ENCODE measurements around the gene FOXL3.
"Not testable (repeated sequence)": the region's sequence is repeated elsewhere in the genome, so short reads cannot be mapped to it uniquely, and the experiment has no call there.

Gene FOXL3

DNA sequence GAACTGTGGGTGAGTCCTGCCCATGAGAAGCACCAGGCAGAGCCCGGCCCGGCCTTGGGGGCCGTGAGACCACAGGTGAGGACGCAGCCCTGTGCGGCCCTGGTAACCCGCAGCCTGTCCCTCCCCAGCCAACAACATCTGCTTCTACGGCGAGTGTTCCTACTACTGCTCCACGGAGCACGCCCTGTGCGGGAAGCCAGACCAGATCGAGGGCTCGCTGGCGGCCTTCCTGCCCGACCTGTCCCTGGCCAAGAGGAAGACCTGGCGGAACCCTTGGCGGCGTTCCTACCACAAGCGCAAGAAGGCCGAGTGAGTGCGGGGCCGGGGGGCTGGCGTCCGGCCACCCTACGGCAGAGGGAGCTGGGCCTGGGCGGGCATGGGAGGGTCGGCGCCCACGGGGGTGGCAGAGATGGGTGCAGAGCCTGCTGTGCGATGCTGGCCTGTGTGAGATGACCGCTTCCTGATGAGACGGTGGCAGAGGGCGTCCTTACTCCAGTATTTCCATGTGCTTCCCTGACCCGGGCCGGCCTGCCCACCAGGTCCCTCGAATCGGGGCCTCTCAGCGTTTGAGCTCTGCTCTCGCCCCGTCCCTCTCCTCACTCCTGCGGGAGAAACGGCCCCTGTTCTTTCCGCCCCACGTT is 34.1 kb upstream of the FOXL3 start:
- no peak for DNase-seq

DNA sequence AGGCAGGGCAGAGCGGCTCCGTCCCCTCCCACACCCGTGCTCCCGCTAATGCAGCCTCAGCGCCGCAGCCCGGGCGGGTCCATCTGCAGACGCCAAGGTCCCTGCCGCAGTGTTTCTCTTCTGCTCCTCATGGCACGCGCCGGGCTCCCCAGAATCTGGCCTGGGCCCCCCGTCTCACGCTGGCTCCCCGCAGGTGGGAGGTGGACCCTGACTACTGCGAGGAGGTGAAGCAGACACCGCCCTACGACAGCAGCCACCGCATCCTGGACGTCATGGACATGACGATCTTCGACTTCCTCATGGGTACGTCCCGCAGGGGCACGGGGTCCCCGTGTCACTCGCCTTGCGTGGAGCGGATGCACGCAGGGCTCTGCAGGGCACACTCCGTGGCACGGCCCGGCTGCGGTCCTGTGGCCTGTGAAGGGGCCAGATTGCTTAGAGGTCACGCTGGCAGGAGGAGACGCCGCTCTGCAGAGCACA is 33.5 kb upstream of the FOXL3 start:
- DNase-seq: no peak

GRCh38 chr7:256981-257646 is 32.9 kb upstream of the FOXL3 start:
- DNase-seq: no peak

DNA sequence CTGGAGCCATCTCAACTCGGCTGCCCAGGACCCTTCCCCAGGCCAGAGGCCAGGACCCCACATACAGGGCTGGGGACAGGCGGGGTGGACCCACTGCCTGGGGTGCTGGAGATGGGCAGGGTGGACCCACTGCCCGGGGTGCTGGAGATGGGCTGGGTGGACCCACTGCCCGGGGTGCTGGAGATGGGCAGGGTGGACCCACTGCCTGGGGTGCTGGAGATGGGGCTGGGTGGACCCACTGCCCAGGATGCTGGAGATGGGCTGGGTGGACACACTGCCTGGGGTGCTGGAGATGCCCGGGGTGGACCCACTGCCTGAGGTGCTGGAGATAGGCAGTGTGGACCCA is 32.4 kb upstream of the FOXL3 start:
- DNase-seq: no peak

DNA sequence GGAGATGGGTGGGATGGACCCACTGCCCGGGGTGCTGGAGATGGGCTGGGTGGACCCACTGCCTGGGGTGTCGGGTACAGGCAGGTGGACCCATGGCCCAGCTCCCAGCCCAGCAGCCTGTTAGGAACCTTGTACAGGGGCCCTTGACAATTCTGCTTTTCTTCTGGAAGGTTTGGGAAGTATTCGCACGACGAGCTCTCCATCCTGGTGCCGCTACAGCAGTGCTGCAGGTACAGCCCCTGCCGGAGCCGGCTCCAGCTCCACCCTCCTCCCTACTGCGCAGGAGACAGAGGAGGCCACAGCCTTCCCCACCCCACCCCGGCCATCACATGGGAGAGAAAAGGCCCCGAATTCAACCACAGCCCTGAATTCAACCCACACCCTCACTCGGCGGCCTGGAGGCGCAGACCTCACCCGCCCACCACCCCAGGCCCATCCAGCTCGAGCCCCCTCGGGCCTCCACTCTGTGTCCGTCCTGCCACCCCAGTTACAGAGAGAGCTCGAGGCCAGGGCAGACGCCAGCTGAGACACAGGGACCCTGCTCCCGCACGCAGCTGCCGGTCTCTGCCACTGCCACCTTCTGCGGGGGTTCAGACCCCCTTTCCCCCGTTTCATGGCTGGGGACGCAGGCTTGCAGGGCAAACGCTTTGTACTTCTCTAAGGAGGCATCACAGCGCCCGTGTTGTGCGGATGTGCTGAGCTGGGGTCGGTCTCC is 31.3 kb upstream of the FOXL3 start:
- DNase-seq: no peak

DNA sequence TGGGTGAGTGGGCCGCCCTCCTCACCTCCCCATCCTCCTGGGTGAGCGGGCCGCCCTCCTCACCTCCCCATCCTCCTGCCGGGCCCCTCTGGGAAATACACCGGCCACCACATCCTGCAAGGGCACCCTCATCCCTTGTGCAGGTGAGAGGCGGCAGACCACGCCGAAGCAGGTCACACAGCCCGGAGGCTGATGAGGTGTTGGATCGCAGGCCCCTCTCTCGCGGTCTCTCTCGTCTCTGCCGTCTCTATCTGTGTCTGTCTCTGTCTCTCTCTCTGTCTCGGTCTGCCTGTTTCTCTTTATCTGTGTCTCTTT is 30.8 kb upstream of the FOXL3 start:
- DNase-seq: no peak

GRCh38 chr7:259751-260405 is 30.1 kb upstream of the FOXL3 start:
- no peak for DNase-seq

GRCh38 chr7:260441-261281 is 29.3 kb upstream of the FOXL3 start:
- DNase-seq: no peak

DNA sequence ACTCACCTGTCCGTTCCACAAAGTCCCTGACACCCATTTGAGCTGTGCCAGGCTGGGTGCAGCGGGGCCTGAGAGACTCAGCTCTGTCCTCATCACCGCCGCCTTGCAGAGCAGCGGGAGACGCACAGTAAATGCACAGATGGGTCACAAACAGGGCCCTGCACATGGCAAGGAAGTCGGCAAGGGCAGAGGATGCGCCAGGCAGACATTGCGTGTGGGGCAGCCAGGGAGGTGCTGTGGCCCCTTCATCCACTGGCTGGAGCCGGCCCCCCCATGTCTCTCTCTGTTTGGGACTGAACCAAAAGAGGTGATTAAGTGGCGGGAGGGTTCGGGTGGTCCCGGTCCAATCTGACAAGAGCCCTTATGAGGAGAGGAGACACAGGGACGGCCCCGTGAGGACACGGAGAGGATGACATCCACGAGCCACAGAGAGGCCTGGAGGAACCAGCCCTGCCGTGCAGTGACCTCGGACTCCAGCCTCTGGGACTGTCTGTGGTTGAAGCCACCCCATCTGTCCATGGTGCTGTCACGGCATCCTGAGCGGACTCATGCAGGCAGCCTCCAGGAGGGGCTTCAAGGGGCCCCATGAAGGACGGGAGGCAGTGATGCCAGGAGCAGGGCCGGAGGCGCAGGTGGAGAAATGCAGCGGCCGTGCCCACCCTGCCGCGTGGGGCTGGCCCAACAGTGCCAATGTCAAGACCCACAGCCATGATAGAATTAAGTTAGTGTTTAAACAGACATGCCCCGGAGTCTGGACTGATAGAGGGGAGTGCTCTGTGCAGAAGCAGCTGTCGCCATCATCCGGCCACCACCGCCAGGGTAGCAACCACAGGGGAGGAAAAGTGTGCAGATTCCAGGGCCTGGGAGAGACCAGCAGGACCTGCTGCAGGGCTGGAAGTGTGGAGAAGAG is 28.4 kb upstream of the FOXL3 start:
- DNase-seq: no peak

GRCh38 chr7:262251-262572 is 27.8 kb upstream of the FOXL3 start:
- DNase-seq: no peak

DNA sequence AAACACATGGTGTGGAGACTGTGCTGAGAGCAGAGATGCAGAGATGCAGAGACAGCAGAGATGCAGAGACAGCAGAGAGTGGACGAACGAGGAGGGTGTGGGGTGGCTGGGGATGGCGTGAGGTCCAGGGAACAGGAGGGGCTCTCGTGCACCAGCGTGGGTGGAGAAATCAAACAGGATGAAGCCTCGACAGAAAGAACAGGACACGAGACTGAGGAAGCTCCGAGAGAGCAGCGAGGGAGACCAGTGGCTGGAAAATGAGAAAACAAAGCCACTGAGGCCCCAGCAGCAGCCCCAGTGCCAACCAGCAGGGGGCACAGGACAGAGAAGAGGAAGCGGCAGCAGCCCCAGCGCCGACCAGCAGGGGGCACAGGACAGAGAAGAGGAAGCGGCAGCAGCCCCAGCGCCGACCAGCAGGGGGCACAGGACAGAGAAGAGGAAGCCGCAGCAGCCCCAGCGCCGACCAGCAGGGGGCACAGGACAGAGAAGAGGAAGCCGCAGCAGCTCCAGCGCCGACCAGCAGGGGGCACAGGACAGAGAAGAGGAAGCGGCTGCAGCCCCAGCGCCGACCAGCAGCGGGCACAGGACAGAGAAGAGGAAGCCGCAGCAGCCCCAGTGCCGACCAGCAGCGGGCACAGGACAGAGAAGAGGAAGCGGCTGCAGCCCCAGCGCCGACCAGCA is 27.2 kb upstream of the FOXL3 start:
- DNase-seq: not testable (repeated sequence)

GRCh38 chr7:263483-264351 is 26.3 kb upstream of the FOXL3 start:
- not testable (repeated sequence) for DNase-seq

DNA sequence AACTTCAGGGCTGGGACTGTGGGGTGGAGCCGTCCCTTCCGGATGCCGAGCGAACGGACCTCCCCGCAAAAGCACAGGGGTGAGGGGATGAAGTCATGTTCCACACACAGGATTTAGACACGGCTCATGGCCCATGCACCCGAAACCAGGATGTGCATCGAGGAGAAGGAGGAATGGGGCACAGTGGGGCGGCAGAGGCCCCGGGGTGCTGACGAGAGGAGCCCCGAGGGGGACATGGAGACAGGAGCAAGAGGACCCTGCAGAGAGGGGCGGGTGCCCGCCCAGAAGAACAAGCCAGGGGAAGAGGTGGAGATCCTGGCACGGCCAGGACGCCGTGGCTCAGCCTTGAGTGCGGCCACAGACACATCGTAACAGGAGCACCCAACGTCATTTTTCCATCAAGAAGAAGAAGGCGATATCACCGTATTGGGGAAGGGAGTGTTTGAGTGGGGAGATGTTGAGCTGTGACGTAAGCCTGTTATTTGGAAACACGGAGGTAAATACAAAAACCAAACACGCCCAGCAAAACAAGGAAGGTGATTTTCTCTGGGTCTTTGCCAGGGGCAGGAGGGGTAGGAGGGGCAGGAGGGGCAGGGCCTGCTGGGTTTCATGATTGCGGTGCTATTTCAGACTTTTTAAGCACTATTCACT is 25.3 kb upstream of the FOXL3 start:
- peak; percentile 30 for DNase-seq

GRCh38 chr7:265192-265997 is 24.6 kb upstream of the FOXL3 start:
- DNase-seq: no peak

DNA sequence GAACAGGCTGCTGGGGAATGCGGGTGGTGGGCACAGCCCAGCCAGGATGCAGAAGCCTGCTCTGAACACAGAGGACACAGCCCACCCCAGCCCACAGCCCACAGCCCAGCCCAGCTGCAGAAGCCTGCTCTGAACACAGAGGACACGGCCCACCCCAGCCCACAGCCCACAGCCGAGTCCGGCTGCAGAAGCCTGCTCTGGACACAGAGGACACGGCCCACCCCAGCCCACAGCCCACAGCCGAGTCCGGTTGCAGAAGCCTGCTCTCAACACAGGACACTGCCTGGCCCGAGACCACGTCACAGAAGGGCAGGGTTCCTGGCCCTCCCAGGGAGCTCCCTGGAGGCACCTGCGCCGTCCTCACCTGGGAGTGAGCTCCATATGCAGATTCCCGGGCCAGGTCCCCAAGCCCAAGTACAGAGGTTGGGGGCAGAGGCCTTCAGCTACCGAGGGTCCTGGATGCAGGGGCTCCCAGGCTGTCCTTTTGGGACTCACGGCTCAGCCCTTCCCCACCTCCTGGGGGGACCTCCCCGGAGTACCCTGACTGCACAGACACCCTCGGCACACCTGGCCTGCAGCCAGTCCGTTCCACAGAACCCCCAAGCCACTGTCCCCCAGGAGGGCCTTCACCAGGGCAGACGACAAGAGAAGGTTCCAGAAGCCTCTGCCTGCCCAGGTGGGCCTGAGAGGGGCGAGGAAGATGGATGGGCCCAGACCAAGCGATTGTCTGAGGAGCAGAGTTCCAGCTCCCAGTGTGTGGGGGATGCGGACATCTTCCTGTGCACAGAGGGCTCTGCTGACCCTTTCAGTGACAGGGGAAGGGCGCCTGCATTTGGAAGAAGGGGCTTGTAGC is 23.7 kb upstream of the FOXL3 start:
- no peak for DNase-seq

DNA sequence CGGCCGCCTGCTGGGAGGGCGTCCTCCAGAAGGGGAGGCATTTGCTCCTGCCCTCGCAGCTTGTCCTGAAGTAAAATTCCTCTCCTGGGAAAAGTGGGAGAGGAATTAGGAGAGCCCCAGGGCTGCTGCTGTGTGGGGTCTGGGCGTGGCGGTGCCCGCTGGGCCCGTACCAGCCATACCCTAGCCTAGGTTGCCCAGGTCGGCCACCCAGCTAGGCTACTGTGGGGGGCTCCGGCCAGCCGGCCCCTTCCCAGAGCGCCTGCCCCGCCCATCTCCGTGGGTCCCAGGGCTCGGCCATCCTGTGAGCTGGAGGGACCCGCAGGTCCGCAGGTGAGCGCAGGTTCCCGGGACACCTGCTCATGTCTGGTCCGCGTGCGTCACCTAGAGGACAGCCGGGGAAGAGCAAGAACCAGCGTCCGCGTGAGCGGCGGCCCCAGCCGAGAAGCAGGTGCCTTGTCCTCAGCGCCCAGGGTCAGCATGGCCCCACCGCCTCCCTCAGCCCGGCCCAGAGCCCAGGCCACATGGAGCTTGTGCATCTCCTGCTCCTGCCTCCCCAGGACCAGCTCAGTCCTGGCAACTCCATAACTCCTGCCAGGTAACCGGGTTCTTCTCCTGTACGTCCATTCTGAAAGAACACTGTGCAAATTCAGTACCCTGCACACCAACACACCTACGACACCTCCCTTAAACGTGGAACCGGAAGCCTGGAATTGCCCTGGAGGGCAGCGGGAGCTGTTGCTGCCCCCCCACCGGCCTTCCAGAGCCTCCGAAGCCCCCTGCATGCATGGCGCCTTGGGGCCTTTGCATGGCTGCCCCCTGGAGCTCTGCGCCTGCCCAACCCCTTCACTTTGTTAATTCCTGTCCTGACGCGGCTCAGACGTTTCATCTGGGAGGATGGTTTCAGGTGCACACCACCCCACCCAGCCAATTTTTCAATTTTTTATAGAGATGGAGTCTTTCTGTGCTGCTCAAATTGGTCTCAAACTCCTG is 22.8 kb upstream of the FOXL3 start:
- DNase-seq: no peak

- no peak for DNase-seq
These were observed 21.0 kb upstream of the FOXL3 start for GRCh38 chr7:268991-269390.
